GM10248 (cell line): ENCODE measurements around the gene ZFAND2A.
"Not testable (repeated sequence)": the region's sequence is repeated elsewhere in the genome, so short reads cannot be mapped to it uniquely, and the experiment has no call there.

Experiments used
- CTCF ChIA-PET: fragments of 300-600 bp; sonication (Branson Sonifier 250); formaldehyde crosslinking; extraction: SDS; loops from one replicate; lab custom pipeline; 2021; ENCODE audit warnings: antibody characterized with exemption; lab: Yijun Ruan, JAX
- POLR2A ChIA-PET: fragments of 350-650 bp; sonication (Branson Sonifier 250); formaldehyde crosslinking; extraction: SDS; loops from one replicate; lab custom pipeline; 2020; ENCODE audit warnings: antibody characterized with exemption; lab: Yijun Ruan, JAX
- DNase-seq: peaks from one replicate; pipeline ENCODE4 v3.0.0; 2012; ENCODE audit errors: extremely low spot score
- TF ChIP-seq, protein P1 (sequence below): IDR thresholded peaks from 2 replicates; pipeline ENCODE4 v1.5.1; 2012; ENCODE audit warnings: mild to moderate bottlenecking, low read depth; ENCODE audit errors: extremely low read depth, missing control alignments, control extremely low read depth

The ZFAND2A gene

DNA sequence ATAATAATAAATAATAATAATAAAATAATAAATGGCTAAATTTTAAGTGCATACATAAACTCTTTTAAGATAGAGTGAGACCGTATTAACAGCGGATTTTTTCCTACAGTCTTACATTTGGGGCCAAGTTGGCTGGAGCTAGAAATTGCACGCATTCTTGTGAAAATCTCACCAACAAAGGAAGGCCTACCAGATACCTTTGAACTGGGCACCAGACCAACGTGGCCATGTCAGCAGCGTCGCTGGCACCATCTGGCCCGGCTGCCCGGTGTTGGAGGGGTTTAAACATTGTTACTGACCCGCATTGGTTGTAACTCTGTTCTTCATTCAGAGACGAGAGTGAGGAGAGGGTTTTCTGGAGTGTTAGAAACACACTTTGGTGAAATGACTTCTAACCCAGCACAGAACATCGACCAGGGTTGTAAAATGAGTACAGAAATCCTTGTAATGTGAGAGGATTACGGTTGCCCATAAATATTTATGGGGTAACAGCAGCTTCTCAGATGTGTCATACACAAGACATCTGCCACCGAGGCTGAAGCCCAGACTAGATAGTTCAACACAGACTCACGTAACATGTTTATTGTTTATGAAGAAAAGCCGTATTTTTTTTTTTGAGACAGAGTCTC is 38.1 kb upstream of the ZFAND2A start:
- ChIA-PET POLR2A (no interaction called here), CTCF (interaction anchor here (1.4 kb wide), 1 partner anchor 22 kb away, joined by 4 read pairs; no protein-coding TSS in a partner anchor)
- no peak for DNase-seq
- TF ChIP-seq, protein P1, sequence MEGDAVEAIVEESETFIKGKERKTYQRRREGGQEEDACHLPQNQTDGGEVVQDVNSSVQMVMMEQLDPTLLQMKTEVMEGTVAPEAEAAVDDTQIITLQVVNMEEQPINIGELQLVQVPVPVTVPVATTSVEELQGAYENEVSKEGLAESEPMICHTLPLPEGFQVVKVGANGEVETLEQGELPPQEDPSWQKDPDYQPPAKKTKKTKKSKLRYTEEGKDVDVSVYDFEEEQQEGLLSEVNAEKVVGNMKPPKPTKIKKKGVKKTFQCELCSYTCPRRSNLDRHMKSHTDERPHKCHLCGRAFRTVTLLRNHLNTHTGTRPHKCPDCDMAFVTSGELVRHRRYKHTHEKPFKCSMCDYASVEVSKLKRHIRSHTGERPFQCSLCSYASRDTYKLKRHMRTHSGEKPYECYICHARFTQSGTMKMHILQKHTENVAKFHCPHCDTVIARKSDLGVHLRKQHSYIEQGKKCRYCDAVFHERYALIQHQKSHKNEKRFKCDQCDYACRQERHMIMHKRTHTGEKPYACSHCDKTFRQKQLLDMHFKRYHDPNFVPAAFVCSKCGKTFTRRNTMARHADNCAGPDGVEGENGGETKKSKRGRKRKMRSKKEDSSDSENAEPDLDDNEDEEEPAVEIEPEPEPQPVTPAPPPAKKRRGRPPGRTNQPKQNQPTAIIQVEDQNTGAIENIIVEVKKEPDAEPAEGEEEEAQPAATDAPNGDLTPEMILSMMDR: no peak

DNA sequence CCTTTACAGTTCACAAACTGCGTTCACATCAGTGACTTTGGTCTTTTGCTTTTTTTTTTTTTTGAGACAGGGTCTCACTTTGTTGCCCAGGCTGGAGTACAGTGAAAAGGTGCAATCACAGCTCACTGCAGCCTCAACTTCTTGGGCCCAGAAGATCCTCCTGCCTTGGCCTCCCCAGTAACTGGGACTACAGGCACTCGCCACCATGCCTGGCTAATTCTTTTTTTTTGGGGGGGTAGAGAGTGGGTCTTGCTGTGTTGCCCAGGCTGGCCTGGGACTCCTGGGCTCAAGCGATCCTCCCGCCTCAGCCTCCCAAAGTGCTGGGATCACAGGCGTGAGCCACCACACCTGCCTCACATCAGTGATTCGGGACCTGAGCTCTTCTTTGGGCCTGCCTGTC is 37.0 kb upstream of the ZFAND2A start:
- POLR2A ChIA-PET: no interaction called here
- no peak for DNase-seq
- TF ChIP-seq, protein P1: no peak
- CTCF ChIA-PET: interaction anchor here (1.4 kb wide), 1 partner anchor 21 kb away, joined by 4 read pairs; no protein-coding TSS in a partner anchor

DNA sequence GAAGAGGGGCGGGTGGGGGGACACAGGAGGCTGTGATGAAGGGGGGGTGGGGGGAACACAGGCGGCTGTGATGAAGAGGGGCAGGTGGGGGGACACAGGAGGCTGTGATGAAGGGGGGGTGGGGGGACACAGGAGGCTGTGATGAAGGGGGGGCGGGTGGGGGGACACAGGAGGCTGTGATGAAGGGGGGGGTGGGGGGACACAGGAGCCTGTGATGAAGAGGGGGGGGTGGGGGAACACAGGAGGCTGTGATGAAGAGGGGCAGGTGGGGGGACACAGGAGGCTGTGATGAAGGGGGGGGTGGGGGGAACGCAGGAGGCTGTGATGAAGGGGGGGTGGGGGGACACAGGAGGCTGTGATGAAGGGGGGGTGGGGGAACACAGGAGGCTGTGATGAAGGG is 36.4 kb upstream of the ZFAND2A start:
- DNase-seq, POLR2A ChIA-PET, CTCF ChIA-PET: not testable (repeated sequence)

DNA sequence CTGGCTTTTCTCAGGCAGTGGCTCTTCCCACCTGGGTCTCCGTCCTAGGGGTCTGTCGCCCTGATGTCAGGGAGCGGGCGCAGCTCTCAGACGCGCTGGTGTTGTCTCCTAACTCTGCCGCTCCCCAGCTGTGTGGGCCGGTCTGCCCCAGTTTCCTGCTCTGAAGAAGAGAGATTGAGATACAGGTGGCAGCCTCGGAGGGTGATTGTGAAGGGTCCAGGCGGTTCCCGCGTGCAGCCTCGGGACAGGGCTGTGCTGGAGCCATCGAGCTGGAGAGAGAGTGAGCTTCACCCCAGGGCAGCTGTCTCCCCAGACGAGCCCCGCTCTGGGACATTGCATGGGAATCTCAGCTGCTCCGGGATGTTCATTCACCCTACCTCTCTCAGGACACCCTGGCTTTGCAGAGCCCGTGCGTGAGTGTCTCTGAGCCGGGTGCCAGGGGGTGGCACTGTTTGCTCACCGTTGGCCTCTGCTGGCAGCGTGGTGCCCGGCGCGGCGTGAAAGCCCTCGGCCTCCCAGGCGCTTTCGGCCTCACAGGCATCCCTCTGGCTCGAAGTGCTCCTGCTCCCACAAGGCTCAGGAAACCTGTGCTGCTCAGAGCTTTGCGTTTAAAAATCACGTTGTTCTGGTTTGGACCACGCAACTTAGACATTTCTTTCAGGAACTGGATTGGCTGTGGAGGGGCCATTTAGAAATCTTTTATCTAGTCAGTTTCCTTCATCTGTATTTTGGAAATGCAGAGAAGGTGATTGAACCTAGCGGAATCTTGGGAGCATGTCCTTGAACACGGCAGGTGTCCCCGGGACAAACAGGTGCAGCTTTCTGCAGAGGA is 33.8 kb upstream of the ZFAND2A start:
- ChIA-PET CTCF (interaction anchor here (1.0 to 2.4 kb wide), 8 partner anchors 8 to 239 kb away, joined by 3 to 11 read pairs (median 6); no protein-coding TSS in a partner anchor), POLR2A (no interaction called here)
- no peak for DNase-seq
- TF ChIP-seq, protein P1: peak; percentile 24

DNA sequence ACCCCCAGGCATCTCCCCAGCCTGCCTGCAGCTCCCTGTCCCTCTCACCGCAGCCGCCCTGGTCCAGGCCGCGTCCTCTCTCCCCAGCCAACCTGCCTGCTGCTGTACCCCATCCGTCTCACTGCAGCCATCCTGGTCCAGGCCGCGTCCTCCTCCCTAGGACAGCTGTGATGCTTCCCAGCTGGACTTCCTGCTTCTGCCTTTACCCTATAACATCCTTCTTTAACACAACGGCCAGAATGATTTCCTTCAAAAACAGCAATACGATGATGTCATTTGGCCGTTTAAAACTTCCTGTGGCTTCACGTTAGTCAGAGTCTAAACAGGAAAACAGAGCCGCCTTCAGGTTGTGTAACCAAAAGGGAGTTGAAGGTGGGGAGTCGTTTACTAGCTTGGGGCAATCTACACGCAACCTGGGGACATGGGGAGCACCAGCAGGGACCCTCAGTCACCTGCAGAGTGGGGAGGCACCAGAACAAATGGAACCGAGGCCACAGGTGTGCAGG is 32.2 kb upstream of the ZFAND2A start:
- ChIA-PET CTCF (interaction anchor here (1.2 to 2.4 kb wide), 5 partner anchors 9 to 241 kb away, joined by 4 to 11 read pairs (median 5); no protein-coding TSS in a partner anchor), POLR2A (no interaction called here)
- TF ChIP-seq, protein P1: no peak
- no peak for DNase-seq

DNA sequence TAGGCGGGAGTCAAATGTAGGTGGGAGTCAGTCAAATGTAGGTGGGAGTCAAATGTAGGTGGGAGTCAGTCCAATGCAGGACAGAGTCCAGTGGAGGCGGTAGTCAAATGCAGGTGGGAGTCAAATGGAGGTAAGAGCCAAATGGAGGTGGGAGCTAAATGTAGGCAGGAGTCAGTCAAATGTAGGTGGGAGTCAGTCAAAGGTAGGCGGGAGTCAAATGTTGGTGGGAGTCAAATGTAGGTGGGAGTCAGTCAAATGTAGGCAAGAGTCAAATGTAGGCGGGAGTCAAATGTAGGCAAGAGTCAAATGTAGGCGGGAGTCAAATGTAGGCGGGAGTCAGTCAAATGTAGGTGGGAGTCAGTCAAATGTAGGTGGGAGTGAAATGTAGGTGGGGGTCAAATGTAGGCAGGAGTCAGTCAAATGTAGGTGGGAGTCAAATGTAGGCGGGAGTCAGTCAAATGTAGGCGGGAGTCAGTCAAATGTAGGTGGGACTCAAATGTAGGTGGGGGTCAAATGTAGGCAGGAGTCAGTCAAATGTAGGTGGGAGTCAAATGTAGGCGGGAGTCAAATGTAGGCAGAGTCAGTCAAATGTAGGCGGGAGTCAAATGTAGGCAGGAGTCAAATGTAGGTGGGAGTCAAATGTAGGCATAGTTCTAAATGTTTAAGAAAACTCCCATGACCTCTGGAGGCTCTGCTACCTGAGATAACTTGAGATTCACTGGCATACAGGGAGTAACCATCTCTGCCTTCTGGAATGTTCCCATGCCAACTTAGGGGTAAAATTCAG is 30.2 kb upstream of the ZFAND2A start:
- ChIA-PET POLR2A (no interaction called here), CTCF (interaction anchor here (1.9 kb wide), 1 partner anchor 15 kb away, joined by 4 read pairs; no protein-coding TSS in a partner anchor)
- no peak for DNase-seq
- TF ChIP-seq, protein P1: no peak
